Smooth muscle cell of the pulmonary artery (primary cell): ENCODE data around the gene SUSD3. TPM values are rescaled to one million over a fixed set of nuclear protein-coding genes. Genes with fewer than 3 reads are reported as not detected.

Experiments
- total RNA-seq: library from RNA; depleted of rRNA; stranded (reverse); fragments of >200 nt; gene quantifications from 2 replicates; pipeline ENCODE4 v1.2.3, GENCODE V29; 2014

The SUSD3 gene
- total RNA-seq, result 0.36 TPM in 1 of 2 replicates, not detected in the other

DNA sequence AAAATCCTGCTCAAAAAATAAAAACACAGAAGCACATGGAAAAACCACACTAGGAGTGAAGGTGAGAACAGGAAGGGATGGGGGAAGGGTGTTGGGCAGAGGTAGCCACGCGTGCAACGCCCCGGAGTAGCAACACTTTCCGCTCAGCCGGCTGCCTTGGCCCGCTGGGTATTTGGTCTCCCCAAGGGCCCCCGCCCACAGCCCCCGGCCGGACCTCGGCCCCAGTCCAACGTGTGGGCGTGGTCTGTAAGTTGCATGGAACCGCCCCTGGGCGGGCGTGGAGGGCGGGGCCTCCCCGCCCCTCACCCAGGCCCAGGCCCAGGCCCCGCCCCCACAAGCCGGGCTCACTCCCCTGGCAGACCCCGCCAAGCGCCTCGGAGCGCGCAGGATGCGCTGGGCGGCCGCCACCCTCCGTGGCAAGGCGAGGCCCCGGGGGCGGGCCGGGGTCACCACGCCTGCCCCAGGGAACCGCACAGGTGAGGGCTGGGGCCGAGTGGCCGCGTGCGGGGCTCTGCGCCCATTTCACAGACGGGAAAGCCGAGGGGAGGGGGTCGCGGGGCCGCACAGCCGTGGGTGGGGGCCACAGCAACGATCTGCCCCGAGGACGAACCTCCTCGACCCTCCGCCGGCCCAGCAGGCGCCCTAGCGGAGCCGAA is at the start of gene SUSD3:
Gene SUSD3 (plus strand): TSS at position 347 of the 656 bp plus-strand sequence. CDS start 42 bp downstream, at position 389.

DNA sequence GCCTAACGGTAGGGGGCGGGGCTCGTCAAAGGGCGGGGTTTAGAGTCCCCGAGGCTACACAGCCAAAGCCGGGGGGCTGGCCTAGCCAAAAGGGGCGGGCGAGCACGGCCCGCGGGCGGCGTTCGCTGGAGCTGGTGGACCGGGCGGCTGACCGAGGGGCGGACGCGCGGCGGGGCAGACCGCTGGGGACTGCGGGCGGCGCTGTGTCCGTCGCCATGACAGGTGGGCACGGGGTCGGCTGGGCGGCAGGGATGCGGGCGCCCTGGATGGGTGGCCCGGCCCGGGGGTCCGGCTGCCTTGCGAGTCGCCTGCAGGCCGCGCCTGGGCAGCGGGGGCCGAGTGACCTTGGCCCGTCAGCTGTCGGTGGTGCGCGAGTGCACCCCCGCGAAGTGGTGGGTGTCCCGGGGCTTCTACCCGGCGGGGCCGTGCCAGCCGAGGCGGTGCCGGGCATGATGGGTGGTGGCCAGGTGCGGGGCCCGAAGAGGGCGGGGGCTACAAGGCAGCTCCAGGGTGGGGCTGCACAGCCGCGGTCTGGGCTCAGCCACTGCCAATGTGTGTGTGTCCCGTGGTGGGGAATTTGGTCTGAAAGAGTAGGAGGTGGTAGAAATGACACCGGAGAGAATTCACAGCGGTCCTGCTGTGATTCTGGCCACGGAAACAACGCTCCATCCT is 37.8 kb downstream of the SUSD3 start, which contains the start of gene CARD19:
Gene CARD19 (plus strand): TSS at position 87 of the 672 bp plus-strand sequence. CDS start 129 bp downstream, at position 216.

DNA sequence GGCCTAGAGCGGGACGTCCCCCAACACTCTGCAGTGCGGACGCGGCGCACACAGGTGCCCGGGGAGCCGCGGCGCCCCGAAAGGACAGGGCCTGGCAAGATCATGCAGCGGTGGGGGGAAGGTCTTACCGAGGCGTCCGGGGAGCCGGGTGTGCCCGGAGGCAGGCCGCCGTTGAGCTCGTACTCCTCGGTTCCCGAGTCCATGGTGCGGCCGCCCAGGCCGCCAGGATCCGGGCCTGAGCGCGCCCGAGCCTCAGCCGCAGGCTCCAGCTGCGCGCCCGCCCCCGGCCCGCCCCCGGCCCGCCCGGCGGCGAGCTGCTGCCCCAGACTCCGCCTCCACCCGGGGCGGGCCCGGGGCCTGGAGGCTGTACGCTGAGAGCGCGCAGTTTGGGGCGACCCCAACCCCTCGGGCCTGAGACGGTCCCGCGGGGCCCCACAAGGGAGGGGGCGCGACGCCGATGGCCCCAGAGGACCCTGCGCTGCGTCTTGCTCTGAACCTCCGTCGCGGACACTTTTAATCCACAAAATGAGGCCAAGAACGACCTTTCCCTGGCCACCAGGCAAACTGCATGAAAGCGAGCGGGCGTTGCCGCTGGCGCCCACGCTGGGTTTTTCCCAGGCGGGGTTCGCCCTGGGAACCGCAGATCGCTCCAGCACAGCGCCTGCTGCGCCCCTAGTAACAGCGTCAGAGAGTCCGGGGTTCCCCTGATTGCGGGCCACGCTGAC is 75.7 kb downstream of the SUSD3 start, which contains the start of gene NINJ1:
Gene NINJ1 (minus strand): TSS at position 237 of the 725 bp plus-strand sequence. CDS start 34 bp downstream, at position 203.

Other genes with a start within 250 kb of the SUSD3 start
- 11.6 and 14.2 TPM in 2 replicates for gene ZNF484, start 180.7 kb upstream of the SUSD3 start, total RNA-seq
- gene FGD3, start 111.2 kb upstream of the SUSD3 start, total RNA-seq, result not detected in 2 replicates
- gene CARD19, start 37.5 kb downstream of the SUSD3 start, total RNA-seq, result 47.2 and 55.4 TPM in 2 replicates
- 36.2 and 71.6 TPM in 2 replicates for gene NINJ1, start 75.5 kb downstream of the SUSD3 start, total RNA-seq
- not detected in 2 replicates for gene WNK2, start 125.4 kb downstream of the SUSD3 start, total RNA-seq